ENCODE data around the gene FAM193A.

The FAM193A gene

GRCh38 chr4:2572866-2573265, 36.4 kb downstream of the FAM193A start:
- no peak overlapping the region for H3K4me3 ChIP-seq (replicated peaks; ENCODE audit: low read depth, low read length)
- no peak for DNase-seq (ENCODE audit: extremely low read depth, insufficient read length)
- TF ChIP-seq, protein P1, sequence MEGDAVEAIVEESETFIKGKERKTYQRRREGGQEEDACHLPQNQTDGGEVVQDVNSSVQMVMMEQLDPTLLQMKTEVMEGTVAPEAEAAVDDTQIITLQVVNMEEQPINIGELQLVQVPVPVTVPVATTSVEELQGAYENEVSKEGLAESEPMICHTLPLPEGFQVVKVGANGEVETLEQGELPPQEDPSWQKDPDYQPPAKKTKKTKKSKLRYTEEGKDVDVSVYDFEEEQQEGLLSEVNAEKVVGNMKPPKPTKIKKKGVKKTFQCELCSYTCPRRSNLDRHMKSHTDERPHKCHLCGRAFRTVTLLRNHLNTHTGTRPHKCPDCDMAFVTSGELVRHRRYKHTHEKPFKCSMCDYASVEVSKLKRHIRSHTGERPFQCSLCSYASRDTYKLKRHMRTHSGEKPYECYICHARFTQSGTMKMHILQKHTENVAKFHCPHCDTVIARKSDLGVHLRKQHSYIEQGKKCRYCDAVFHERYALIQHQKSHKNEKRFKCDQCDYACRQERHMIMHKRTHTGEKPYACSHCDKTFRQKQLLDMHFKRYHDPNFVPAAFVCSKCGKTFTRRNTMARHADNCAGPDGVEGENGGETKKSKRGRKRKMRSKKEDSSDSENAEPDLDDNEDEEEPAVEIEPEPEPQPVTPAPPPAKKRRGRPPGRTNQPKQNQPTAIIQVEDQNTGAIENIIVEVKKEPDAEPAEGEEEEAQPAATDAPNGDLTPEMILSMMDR (IDR thresholded peaks at IDR 0.05; ENCODE audit: insufficient read depth, low read length, poor library complexity, severe bottlenecking): no peak
- H3K36me3 ChIP-seq (ENCODE audit: control insufficient read depth, insufficient read depth, low read length): peaks cover 1% of the 10 kb centered on the region; the same call in 1 of the 2 replicates
- no peaks in the 10 kb centered on the region for H3K27me3 ChIP-seq (replicated peaks; ENCODE audit: control insufficient read depth, insufficient read depth, low read length)

DNA sequence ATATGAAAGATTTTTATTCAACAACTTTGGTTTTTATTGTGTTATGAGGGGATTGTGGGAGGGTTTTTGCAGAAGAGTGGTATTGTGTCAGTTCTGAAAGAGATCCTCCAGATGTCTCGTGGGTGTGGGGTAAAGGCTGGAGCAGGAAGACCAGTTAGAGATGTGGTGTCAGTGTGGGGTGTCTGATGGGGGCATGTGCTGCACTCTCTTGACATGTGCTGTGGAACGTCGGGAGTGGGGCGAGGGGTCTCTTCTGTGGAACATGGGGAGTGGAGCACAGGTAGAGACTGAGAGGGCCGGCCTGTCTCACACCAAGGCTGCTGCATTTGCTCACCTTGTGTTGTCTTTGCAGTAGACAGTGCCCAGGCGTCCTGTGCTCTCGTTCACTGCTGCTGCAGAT, 37.6 kb downstream of the FAM193A start:
- no peak overlapping the region for H3K4me3 ChIP-seq (replicated peaks; ENCODE audit: low read depth, low read length)
- TF ChIP-seq, protein P1 (IDR thresholded peaks at IDR 0.05; ENCODE audit: insufficient read depth, low read length, poor library complexity, severe bottlenecking): no peak
- H3K36me3 ChIP-seq (ENCODE audit: control insufficient read depth, insufficient read depth, low read length): peaks cover 1% of the 10 kb centered on the region; the same call in 1 of the 2 replicates
- no peak for DNase-seq (ENCODE audit: extremely low read depth, insufficient read length)
- no peaks in the 10 kb centered on the region for H3K27me3 ChIP-seq (replicated peaks; ENCODE audit: control insufficient read depth, insufficient read depth, low read length)

- Histone ChIP-seq H3K4me3 (replicated peaks; ENCODE audit: low read depth, low read length) (no peak overlapping the region), H3K27me3 (replicated peaks; ENCODE audit: control insufficient read depth, insufficient read depth, low read length) (no peaks in the 10 kb centered on the region), H3K36me3 (ENCODE audit: control insufficient read depth, insufficient read depth, low read length) (peaks cover 1% of the 10 kb centered on the region; the same call in 1 of the 2 replicates)
- no peak for DNase-seq (ENCODE audit: extremely low read depth, insufficient read length)
- TF ChIP-seq, protein P1 (IDR thresholded peaks at IDR 0.05; ENCODE audit: insufficient read depth, low read length, poor library complexity, severe bottlenecking): no peak
Measured at GRCh38 chr4:2574863-2575262, 38.4 kb downstream of the FAM193A start.

DNA sequence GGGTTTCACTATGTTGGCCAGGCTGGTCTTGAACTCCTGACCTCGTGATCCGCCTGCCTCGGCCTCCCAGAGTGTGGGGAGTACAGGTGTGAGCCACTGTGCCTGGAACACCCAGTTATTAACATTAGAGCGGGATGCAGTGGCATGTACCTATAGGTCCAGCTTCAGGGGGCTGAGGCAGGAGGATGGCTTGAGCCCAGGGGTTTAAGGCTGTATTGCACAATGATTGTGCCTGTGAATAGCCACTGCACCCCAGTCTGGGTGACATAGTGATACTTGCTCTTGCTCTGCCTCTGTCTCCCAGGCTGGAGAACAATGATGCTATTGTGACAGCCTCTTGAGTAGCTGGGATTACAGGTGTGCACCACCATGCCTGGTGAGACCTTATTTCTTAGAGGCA, 39.8 kb downstream of the FAM193A start:
- DNase-seq (ENCODE audit: extremely low read depth, insufficient read length): no peak
- peaks cover 1% of the 10 kb centered on the region; the same call in 1 of the 2 replicates for H3K36me3 ChIP-seq (ENCODE audit: control insufficient read depth, insufficient read depth, low read length)
- no peak overlapping the region for H3K4me3 ChIP-seq (replicated peaks; ENCODE audit: low read depth, low read length)
- TF ChIP-seq, protein P1 (IDR thresholded peaks at IDR 0.05; ENCODE audit: insufficient read depth, low read length, poor library complexity, severe bottlenecking): no peak
- H3K27me3 ChIP-seq (replicated peaks; ENCODE audit: control insufficient read depth, insufficient read depth, low read length): no peaks in the 10 kb centered on the region

- no peak for DNase-seq (ENCODE audit: extremely low read depth, insufficient read length)
- H3K27me3 ChIP-seq (replicated peaks; ENCODE audit: control insufficient read depth, insufficient read depth, low read length): no peaks in the 10 kb centered on the region
- peaks cover 1% of the 10 kb centered on the region; the same call in 1 of the 2 replicates for H3K36me3 ChIP-seq (ENCODE audit: control insufficient read depth, insufficient read depth, low read length)
- TF ChIP-seq, protein P1 (IDR thresholded peaks at IDR 0.05; ENCODE audit: insufficient read depth, low read length, poor library complexity, severe bottlenecking): no peak
- H3K4me3 ChIP-seq (replicated peaks; ENCODE audit: low read depth, low read length): no peak overlapping the region
Measured at GRCh38 chr4:2578106-2578505, 41.7 kb downstream of the FAM193A start.

GRCh38 chr4:2579910-2580309, 43.5 kb downstream of the FAM193A start:
- Histone ChIP-seq H3K36me3 (ENCODE audit: control insufficient read depth, insufficient read depth, low read length) (no peaks in the 10 kb centered on the region; the same call in 1 of the 2 replicates), H3K27me3 (replicated peaks; ENCODE audit: control insufficient read depth, insufficient read depth, low read length) (no peaks in the 10 kb centered on the region), H3K4me3 (replicated peaks; ENCODE audit: low read depth, low read length) (no peak overlapping the region)
- DNase-seq (ENCODE audit: extremely low read depth, insufficient read length): no peak
- TF ChIP-seq, protein P1 (IDR thresholded peaks at IDR 0.05; ENCODE audit: insufficient read depth, low read length, poor library complexity, severe bottlenecking): no peak
